Mesendoderm (in vitro differentiated cells): Measurements from ENCODE around the gene ATRN.
"Not testable (repeated sequence)": the region's sequence is repeated elsewhere in the genome, so short reads cannot be mapped to it uniquely, and the experiment has no call there.

Source experiments
- DNase-seq: peaks from one replicate; pipeline ENCODE4 v3.0.0; 2013
- H2AK5ac ChIP-seq: 2 replicates; pipeline ENCODE4 v1.6.1; 2013; ENCODE audit warnings: low read length, inconsistent platforms
- H2BK120ac ChIP-seq: 2 replicates; pipeline ENCODE4 v1.6.1; 2013; ENCODE audit warnings: low read depth, mild to moderate bottlenecking, low read length, moderate library complexity, mixed read lengths
- H2BK15ac ChIP-seq: replicated peaks from 2 replicates; pipeline ENCODE4 v1.6.1; 2013; ENCODE audit warnings: low read depth, mild to moderate bottlenecking, moderate library complexity
- H2BK5ac ChIP-seq: 2 replicates; pipeline ENCODE4 v1.6.1; 2013; ENCODE audit warnings: low read length, inconsistent platforms
- H3K18ac ChIP-seq: 2 replicates; pipeline ENCODE4 v1.6.1; 2013; ENCODE audit warnings: mild to moderate bottlenecking, low read length, mixed read lengths
- H3K23ac ChIP-seq: one replicate; pipeline ENCODE4 v1.6.1; 2013; ENCODE audit warnings: low read length
- H3K27ac ChIP-seq: 2 replicates; pipeline ENCODE4 v1.5.1; 2013; ENCODE audit warnings: low read depth, mild to moderate bottlenecking, inconsistent platforms, low read length, moderate library complexity
- H3K27me3 ChIP-seq: 2 replicates; pipeline ENCODE4 v1.6.1; 2013; ENCODE audit warnings: low read length, control low read depth, mild to moderate bottlenecking, inconsistent platforms; ENCODE audit not compliant: insufficient read depth, poor library complexity
- H3K36me3 ChIP-seq: 2 replicates; pipeline ENCODE4 v1.6.1; 2013; ENCODE audit warnings: low read length, inconsistent platforms; ENCODE audit not compliant: control insufficient read depth, insufficient read depth
- H3K4ac ChIP-seq: one replicate; pipeline ENCODE4 v1.6.1; 2013; ENCODE audit warnings: low read depth, mild to moderate bottlenecking, low read length, moderate library complexity
- H3K4me1 ChIP-seq: 2 replicates; pipeline ENCODE4 v1.6.1; 2013; ENCODE audit warnings: low read depth, low read length, inconsistent platforms; ENCODE audit not compliant: control insufficient read depth
- H3K4me2 ChIP-seq: 2 replicates; pipeline ENCODE4 v1.6.1; 2013; ENCODE audit warnings: low read length
- H3K4me3 ChIP-seq: 2 replicates; pipeline ENCODE4 v1.5.1; 2013; ENCODE audit warnings: mild to moderate bottlenecking, low read length
- H3K56ac ChIP-seq: one replicate; pipeline ENCODE4 v1.6.1; 2013; ENCODE audit warnings: low read length
- H3K79me1 ChIP-seq: 2 replicates; pipeline ENCODE4 v1.6.1; 2013; ENCODE audit warnings: low read length, inconsistent platforms
- H3K79me2 ChIP-seq: 2 replicates; pipeline ENCODE4 v1.6.1; 2013; ENCODE audit warnings: mild to moderate bottlenecking, low read length; ENCODE audit not compliant: control insufficient read depth, insufficient read depth
- H3K9ac ChIP-seq: 2 replicates; pipeline ENCODE4 v1.6.1; 2013; ENCODE audit warnings: low read length, inconsistent platforms
- H4K5ac ChIP-seq: one replicate; pipeline ENCODE4 v1.6.1; 2013; ENCODE audit warnings: low read length
- H4K8ac ChIP-seq: one replicate; pipeline ENCODE4 v1.6.1; 2013; ENCODE audit warnings: low read depth, mild to moderate bottlenecking, control low read depth, low read length, moderate library complexity
- WGBS: extraction: QIAGEN DNeasy Blood & Tissue Kit; methylation state at CpG from one replicate; pipeline ENCODE4 v1.1.7; 2013; ENCODE audit warnings: low lambda C conversion rate, missing lambda C conversion rate; ENCODE audit not compliant: insufficient coverage; ENCODE audit errors: extremely low coverage; 5-methylcytosine and 5-hydroxymethylcytosine counted together

Gene ATRN

DNA sequence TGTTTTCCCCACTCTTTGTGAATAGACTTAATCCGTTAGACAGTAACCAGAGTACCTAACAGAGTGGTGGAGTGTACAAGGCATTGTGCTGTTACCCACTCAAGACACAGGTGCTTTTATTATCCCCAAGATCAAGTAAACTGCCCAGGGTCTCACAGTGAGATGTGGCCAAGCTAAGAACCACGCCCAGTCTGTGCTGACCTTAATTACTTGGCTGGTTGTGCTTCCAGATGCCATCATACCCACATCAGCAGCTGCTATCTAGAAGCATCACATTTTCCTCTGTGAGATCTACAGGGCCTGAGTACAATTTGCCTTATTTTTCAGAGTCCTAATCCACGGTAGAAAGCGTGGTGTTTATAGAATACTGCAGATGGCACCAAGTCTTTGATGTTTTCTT is 122.1 kb downstream of the ATRN start:
- no peak overlapping the region for H3K4me3 ChIP-seq
- no peaks in the 10 kb centered on the region for H3K36me3 ChIP-seq
- H2AK5ac ChIP-seq: no peak overlapping the region
- no peak overlapping the region for H4K5ac ChIP-seq
- H3K27ac ChIP-seq: no peak overlapping the region
- H4K8ac ChIP-seq: no peak overlapping the region
- no peaks in the 10 kb centered on the region for H3K79me2 ChIP-seq
- H3K18ac ChIP-seq: no peak overlapping the region
- H3K27me3 ChIP-seq: no peaks in the 10 kb centered on the region
- H2BK120ac ChIP-seq: no peak overlapping the region
- no peak overlapping the region for H2BK5ac ChIP-seq
- DNase-seq: no peak
- H2BK15ac ChIP-seq: no peak overlapping the region
- H3K79me1 ChIP-seq: no peaks in the 10 kb centered on the region
- H3K9ac ChIP-seq: no peak overlapping the region
- H3K4ac ChIP-seq: no peak overlapping the region
- H3K23ac ChIP-seq: no peak overlapping the region
- no peak overlapping the region for H3K4me2 ChIP-seq
- H3K4me1 ChIP-seq: no peaks in the 10 kb centered on the region
- WGBS: no CpG with 5 or more reads among the region's 4 CpGs
- no peak overlapping the region for H3K56ac ChIP-seq

DNA sequence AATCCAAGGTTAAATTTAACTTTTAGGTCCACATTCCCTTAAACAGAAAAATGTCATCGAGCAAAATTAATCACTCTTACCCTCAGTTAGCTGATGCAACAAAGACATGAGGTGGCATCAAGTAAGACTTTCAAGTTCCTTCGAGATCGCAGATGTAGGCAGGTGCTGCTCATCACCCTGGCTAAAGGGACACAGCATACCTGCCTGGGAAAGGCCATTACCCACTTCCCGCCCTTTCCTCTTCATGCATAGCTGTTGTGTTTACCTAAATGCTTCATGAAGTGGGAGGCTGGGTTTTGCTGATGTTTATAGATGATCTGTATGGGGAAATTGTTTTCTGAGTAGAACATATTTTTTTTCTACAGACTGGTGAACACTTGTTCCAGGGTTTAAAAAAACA is 124.7 kb downstream of the ATRN start:
- Histone ChIP-seq H3K79me1 (no peaks in the 10 kb centered on the region), H3K4ac (no peak overlapping the region), H2AK5ac (no peak overlapping the region), H3K79me2 (no peaks in the 10 kb centered on the region), H3K4me2 (no peak overlapping the region), H3K56ac (no peak overlapping the region), H3K18ac (no peak overlapping the region), H2BK15ac (no peak overlapping the region), H3K27ac (no peak overlapping the region), H3K9ac (no peak overlapping the region), H3K4me1 (no peaks in the 10 kb centered on the region), H3K36me3 (no peaks in the 10 kb centered on the region), H3K4me3 (no peak overlapping the region), H3K23ac (no peak overlapping the region), H4K8ac (no peak overlapping the region), H2BK5ac (no peak overlapping the region), H3K27me3 (no peaks in the 10 kb centered on the region), H4K5ac (no peak overlapping the region), H2BK120ac (no peak overlapping the region)
- peak; percentile 32 for DNase-seq
- no CpG with 5 or more reads among the region's 4 CpGs for WGBS

DNA sequence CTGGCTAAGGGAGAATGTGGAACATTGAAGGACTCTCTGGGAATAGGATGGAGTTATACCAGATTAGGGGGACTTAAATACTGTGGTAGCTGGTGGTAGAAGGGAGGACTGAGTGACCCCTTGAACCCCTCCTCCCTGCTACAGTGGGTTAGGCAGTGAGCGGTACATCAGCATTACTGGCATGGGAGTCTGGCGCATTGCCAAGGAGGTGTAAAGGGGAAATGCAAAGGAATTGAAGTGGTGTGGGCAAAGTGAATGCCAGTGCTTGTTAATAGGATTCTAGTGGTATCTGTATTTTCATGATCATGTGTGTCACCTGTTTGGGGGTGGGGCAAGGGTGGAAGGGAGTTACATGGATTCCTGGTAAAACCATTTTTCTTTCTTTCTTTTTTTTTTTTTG is 132.3 kb downstream of the ATRN start:
- no CpG with 5 or more reads among the region's 2 CpGs for WGBS
- H2AK5ac ChIP-seq: no peak overlapping the region
- no peak overlapping the region for H4K8ac ChIP-seq
- no peak overlapping the region for H2BK15ac ChIP-seq
- H3K4me3 ChIP-seq: no peak overlapping the region
- H3K36me3 ChIP-seq: no peaks in the 10 kb centered on the region
- no peak overlapping the region for H2BK120ac ChIP-seq
- no peak overlapping the region for H3K4me2 ChIP-seq
- H3K79me1 ChIP-seq: no peaks in the 10 kb centered on the region
- H3K56ac ChIP-seq: no peak overlapping the region
- no peaks in the 10 kb centered on the region for H3K27me3 ChIP-seq
- H3K4me1 ChIP-seq: no peaks in the 10 kb centered on the region
- H3K18ac ChIP-seq: no peak overlapping the region
- no peak overlapping the region for H3K27ac ChIP-seq
- H2BK5ac ChIP-seq: no peak overlapping the region
- H3K79me2 ChIP-seq: no peaks in the 10 kb centered on the region
- H4K5ac ChIP-seq: no peak overlapping the region
- H3K23ac ChIP-seq: no peak overlapping the region
- no peak overlapping the region for H3K4ac ChIP-seq
- H3K9ac ChIP-seq: no peak overlapping the region
- no peak for DNase-seq

DNA sequence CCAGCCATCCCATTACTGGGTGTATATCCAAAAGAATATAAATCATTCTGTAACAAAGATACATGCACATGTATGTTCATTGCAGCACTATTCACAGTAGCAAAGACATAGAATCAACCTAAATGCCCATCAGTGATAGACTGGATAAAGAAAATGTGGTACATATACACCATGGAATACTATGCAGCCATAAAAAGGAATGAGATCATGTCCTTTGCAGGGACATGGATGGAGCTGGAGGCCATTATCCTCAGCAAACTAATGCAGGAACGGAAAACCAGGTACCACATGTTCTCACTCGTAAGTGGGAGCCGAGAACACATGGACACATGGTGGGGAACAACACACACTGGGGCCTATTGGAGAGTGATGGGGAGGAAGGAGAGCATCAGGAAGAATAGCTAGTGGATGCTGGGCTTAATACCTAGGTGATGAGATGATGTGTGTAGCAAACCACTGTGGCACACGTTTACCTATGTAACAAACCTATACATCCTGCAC is 134.6 kb downstream of the ATRN start:
- H3K23ac ChIP-seq, H2BK5ac ChIP-seq, H3K79me1 ChIP-seq, H3K18ac ChIP-seq, H3K27ac ChIP-seq, DNase-seq, H4K8ac ChIP-seq, H3K4me1 ChIP-seq, H3K4ac ChIP-seq, H2AK5ac ChIP-seq, H3K4me3 ChIP-seq, H3K9ac ChIP-seq, H3K79me2 ChIP-seq, H3K27me3 ChIP-seq, H4K5ac ChIP-seq, H3K4me2 ChIP-seq, H2BK120ac ChIP-seq, H2BK15ac ChIP-seq, H3K36me3 ChIP-seq, H3K56ac ChIP-seq: not testable (repeated sequence)
- WGBS: no CpG with 5 or more reads among the region's 4 CpGs

DNA sequence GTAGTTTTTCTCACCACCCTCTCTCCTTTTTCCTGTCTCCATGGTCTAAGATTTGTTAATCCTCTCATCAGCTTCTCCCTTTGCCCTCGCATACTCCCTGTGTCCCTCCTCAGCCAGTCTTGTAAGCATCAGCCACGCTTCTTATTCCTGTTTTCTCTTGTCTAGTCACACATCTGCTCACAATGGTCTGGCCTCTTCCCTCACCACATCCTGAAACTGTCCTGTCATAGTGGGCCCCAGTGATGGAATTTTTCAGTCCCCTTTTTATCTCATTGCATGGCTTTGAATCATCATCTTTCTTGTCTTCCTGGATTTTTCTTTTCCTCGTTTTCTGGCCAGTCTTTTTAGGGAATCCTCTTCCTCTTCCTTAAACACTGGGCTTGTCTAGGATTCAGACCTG is 135.2 kb downstream of the ATRN start:
- Histone ChIP-seq H2BK5ac (no peak overlapping the region), H3K56ac (no peak overlapping the region), H3K27ac (no peak overlapping the region), H3K4me1 (no peaks in the 10 kb centered on the region), H3K23ac (no peak overlapping the region), H3K4ac (no peak overlapping the region), H3K18ac (no peak overlapping the region), H3K79me2 (no peaks in the 10 kb centered on the region), H3K79me1 (no peaks in the 10 kb centered on the region), H4K5ac (no peak overlapping the region), H3K9ac (no peak overlapping the region), H2BK15ac (no peak overlapping the region), H3K4me2 (no peak overlapping the region), H3K36me3 (no peaks in the 10 kb centered on the region), H2AK5ac (no peak overlapping the region), H4K8ac (no peak overlapping the region), H3K4me3 (no peak overlapping the region), H3K27me3 (no peaks in the 10 kb centered on the region), H2BK120ac (no peak overlapping the region)
- DNase-seq: no peak
- WGBS: no CpG with 5 or more reads among the region's 3 CpGs

DNA sequence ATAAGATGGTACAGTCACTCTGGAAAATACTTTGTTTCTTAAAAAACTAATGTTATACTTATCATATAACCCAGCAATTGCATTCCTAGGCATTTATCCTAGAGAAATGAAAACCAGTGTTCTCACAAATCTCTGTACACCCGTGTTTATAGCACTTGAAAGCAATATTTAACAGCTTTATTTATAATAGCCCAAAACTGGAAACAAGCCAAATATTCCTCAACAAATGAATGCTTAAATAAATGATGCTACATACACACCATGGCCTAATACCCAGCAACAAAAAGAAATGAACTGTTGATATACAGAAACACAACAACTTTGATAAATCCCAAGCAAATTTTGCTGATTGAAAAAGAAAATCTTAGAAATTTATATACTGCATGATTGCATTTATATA is 141.1 kb downstream of the ATRN start:
- Histone ChIP-seq H2BK120ac (no peak overlapping the region), H3K4ac (no peak overlapping the region), H2AK5ac (no peak overlapping the region), H3K18ac (no peak overlapping the region), H3K56ac (no peak overlapping the region), H3K36me3 (no peaks in the 10 kb centered on the region), H4K5ac (no peak overlapping the region), H3K79me2 (no peaks in the 10 kb centered on the region), H3K27ac (no peak overlapping the region), H2BK15ac (no peak overlapping the region), H4K8ac (no peak overlapping the region), H3K27me3 (no peaks in the 10 kb centered on the region), H3K4me3 (no peak overlapping the region), H3K4me1 (peaks cover 5% of the 10 kb centered on the region), H3K9ac (no peak overlapping the region), H3K79me1 (no peaks in the 10 kb centered on the region), H3K23ac (no peak overlapping the region), H3K4me2 (no peak overlapping the region), H2BK5ac (no peak overlapping the region)
- DNase-seq: no peak
- WGBS: no CpG with 5 or more reads among the region's 1 CpG
